ENCODE results near the gene CARMIL1.

CARMIL1 gene

DNA sequence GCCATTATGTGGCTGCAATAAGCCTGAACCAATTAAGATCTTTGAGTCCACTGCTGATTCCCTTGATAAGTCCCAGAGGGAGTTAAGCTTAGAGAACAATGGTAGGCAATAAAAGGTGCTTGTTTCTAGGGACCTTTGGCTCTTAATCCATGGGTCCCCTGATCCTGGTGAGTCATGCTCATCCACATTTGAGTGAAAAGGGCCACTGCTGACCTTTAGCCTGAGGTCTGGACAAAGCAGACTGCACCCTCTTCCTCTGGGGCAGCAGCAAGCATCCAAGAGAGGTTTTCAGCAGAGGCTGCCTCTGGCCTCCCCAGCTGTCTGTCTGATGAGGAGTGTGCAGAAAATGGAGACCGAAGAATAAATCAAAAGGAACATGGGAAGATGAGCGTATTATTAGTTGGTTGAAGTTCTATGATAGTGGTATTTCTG is 356.7 kb downstream of the CARMIL1 start:
- DNase-seq = no peak

DNA sequence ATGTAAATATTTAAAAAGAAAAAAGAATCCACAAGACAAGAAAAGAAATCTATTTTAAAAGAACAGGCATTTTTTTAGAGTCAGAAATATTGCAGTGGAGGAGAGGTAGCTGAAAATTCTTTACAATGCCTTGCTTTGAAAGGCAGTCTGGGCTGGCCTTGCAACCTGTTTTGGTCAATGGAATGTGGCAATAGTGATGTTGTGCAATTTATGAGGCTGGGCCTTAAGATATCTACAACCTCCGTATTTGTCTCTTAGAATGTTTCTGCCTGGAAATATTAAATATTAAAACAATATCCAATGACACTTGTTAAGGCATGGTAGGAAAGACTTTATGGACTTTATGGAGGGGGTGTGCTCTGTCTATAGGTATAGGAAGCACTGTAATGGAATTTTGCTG is 358.0 kb downstream of the CARMIL1 start:
- DNase-seq = no peak

DNA sequence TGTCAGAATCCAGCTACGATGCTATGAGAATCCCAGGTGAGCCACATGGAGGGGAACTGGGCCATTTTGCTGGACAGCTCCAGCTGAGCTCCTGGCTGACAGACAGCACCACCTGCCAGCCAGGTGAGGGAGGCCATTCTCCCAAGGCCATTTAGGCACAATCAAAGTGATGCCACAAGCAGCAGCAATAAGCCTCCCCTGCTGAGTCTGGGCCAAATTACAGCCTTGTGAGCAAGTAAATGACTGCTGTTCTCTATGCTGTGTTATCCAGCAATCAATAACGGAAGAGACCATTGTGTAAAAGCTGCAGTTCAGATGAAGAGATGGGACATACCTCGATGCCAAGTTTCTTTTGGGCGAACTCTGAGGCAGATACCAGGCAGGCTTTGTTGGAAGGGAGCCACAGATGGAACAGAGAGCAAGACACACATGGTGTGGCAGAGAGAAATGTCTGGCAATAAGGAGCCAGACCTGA is 358.8 kb downstream of the CARMIL1 start:
- DNase-seq = no peak

DNA sequence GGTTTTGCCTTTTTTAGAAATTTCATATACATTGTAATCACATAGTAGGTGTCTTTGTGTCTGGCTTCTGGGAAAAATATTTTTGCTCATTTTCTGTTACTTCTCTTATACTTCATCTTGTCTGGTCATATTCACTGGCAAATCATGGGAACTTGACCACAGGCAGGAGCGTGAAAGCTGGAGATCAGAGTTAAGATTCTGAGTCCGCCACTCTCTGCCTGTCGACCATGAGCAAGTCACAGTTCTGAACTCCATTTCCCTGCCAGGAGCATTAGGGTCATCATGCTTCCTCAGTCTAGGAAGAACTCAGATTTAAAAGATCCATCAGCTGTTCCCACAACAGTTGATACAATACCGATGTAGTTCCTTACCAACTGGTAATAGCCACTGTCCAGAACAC is 360.5 kb downstream of the CARMIL1 start:
- no peak for DNase-seq

DNA sequence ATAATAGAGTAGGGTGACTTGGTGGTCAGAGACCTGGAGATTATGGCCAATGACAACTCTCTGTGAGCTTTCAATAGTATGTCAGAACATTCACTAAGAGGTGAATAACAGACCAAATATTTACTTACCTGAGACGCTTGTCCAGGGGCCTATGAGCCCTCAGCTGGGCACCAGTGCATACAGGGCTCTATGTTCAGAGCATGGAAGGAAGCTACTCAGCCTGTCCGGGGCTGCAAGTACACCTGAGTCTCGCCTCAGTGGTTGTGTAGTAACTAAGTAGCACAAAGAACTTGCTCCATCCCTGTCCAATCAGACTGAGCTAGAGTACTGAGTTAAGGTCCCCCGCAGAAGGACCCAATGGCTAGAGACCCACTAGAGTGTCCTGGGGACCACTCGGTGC is 361.3 kb downstream of the CARMIL1 start:
- no peak for DNase-seq

DNA sequence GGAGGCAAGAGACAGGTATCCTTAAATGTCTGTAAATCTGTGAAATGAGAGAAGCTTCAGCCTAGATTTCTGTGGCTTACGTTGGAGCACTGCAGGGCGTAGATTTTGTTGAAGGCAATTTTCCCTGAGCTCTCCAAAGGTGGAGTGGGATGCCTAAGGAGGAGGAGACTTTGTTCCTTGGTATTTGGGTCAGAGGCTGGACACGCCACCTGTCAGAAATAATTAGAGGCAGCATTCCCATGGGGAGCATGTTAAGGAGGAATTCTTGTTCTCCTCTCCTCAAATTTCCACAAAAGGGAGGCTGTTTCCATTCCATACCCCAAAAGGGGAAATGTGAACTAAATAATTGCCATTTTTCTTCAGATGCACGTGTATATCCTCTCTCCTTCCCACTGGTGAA is 361.7 kb downstream of the CARMIL1 start:
- DNase-seq = no peak

DNA sequence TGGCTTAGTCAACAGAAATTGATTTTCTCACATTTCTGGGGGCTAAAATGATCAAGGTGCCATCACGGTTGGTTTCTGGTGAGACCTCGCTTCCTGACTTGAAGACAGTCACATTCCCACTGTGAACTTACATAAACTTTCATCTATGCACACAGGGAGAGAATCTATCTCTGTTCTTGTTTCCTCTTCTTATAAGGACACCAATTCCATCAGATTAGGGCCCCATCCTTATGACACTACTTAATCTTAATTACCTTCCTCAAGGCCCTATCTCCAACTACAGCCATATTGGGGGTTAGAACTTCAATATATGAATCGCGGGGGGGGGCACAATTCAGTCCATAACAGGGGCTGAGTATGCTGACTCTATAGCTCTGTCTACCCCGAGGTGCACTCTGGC is 362.2 kb downstream of the CARMIL1 start:
- DNase-seq = no peak

DNA sequence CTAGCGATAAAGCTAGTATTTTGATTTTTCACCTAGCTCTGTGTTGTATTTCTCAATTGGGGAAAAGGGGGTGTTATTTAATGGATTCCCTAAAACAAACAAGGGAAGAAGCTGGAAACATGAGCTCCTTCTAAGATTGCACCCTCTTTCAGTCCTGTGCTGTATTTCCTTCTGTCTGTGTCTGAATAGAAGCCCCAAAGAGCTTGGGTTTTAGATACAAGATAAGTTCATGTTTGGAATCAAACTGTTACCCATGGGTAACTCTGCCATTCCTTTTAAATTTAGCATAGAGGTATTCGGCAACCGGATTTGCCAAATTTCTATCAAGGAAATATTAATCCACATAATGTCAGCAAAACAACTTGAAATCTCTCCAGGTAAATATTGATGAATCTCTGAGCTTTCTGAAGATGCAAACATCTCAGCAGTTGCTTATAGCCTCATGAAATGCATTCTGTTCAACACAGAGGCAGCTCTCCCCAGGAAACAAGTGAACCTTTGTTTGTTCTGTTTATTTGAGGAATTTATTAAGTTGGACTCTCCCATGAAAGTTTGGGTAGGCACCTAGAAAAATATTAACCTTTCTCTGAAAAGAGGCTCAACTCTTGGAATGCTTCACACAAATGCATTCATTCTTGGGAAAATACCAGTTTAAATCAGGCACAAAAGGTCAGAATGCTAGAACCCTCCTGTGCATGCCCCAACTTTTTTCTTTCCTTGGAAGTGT is 362.9 kb downstream of the CARMIL1 start:
- no peak for DNase-seq

DNA sequence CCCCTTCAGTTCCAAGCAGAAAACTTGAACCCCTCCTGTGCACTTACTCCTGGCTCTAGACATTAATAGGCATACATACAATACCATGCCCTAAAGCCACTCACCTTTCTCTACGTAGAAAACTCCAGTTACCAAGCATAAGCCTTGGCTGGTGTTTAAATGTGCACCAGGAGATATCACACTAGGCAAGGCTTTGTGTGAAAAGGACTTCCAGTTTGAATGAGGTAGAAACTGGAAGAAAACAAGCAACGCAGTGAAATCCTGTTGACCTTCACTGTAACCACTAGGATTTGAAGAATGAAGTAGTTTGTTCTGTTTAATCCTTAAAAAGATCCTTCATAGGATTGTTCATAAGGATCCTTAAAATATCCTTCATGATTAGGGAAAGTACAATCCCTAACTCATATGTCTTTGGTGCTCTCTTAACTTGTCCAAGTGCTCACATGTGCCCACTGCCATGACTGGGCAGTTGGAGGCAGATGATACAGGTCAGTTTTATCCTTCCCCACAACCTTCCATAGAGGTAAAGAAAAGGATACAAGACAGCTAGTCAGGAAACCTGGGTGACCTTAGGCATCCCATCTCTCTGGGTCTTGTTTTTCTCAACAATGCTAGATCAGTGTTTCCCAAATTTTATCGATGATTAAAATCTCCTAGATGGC is 363.6 kb downstream of the CARMIL1 start:
- no peak for DNase-seq

DNA sequence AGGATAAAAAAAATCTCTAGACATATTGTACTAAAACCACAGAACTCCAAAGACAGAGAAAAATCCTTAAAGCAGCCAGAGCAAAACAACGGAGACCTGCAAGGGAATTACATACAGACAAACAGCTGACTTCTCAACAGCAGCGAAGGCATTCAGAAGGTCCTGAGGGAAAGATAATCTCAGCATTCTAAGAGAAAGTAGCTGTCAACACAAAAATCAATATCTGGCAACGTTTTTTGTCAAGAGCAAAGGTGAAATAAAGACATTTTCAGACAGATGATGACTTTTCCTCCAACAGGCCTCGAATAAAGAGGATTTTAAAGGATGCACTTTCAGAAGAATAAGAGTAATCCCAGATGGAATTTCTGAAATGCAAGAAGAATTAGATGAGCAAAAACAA is 366.7 kb downstream of the CARMIL1 start:
- no peak for DNase-seq

DNA sequence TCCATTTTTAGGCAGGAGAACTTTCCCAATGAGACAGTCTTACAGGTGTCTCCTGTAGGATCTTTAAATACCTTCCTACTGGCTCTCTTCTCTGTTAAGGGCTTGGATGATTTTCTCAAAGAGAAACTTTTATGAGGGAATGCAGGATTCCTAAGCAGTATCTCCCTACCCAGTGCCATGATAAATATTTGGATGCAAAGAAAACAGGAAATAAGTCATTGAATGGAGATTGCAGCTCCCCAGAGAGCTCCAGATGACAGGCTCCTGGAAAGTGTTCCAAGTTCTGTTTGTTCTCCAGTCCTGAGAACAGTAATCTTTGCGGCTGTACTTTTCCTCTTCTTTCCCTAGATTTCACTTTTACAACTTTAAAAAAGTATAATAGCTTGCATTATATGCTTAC is 370.4 kb downstream of the CARMIL1 start:
- DNase-seq = no peak

DNA sequence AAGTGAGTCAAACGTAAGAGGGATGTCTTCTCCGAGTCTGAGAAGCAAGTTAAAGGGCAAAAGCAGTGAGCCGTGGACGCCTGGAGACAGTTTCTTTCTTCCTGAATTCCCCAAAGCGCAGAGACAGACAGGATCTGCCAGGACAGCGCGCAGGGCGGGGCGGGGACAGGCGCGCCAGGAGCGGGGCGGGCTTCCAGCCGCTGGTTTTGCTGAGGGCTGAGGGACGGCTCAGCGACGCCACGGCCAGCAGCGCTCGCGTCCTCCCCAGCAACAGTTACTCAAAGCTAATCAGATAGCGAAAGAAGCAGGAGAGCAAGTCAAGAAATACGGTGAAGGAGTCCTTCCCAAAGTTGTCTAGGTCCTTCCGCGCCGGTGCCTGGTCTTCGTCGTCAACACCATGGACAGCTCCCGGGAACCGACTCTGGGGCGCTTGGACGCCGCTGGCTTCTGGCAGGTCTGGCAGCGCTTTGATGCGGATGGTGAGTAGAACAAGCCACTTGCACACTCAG is 372.9 kb downstream of the CARMIL1 start, which contains the start of gene SCGN:
Gene SCGN, plus strand, starts transcription at position 209 of the 509 bp plus-strand sequence. Its CDS starts 189 bp downstream, at position 398.
- no peak for DNase-seq

DNA sequence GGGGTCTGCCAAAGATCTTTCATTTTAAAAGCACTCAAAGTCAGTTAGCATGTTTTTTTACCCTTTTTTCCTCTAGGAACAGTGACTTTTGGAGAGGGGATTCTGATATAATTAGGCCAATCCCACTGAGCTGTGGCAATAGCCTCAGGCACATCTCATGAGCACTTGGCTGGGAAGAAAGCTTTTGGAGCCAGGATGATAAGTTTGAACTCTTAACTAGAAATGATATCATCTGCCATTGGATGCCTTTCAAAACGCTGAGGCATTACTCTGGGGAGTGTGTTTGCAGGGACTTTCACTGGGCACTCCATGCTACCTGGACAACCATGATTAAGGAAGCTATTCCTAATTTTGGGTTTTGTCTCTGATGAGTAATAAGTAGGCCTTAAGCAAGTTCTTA is 376.5 kb downstream of the CARMIL1 start:
- DNase-seq = no peak

DNA sequence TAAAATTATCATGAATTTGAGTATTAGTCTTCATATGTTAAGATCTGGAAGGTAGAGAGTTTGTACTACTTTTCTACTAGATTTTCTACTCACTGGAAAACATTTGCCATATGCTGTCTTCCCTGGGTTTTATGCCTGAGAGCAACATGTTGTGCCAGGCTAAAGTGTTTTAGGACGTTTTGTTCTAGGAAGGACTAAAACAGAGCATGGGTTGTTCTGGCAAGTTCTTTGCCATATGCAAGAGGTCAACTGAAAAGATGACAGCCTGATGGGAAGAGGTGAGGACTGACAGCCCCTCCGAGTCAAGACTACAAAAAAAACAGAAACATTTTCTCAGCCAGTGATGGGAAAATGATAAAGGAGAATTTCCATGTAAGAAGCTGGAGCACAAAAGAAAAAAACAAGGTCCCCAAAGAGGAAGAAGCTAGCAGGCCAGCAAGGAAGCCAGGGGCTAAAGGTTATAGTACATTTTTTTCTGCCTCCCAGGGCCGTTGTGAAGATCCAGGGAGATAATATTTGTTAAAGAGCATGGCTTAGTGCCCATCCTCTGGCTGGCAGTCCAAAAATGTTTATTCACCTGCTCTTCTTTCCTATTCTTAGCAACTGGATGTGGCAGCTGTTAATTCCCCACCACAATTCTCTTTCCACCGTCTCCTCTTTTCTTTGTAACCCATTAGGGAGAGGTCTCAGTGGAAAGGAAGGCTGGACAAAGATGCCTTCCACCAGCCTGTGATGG is 380.6 kb downstream of the CARMIL1 start:
- no peak for DNase-seq

DNA sequence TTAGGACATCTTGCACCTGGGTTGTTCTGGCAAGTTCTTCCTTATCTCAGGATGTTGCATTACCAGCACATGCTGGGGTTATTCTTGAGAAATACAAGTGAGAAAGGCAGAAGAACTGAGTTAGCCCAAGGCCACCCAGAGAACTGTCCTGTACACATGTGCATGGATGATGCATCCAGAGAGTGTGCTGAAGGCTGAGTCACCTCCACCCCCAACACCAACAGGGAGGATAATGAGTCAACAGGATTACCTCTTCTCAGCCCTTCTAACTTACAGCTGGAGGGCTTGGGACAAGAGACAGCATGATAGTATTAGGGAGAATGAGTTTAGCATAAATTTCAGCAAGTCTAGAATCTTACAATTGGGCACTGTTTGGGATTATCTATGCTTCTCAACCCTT is 381.3 kb downstream of the CARMIL1 start:
- DNase-seq = no peak

DNA sequence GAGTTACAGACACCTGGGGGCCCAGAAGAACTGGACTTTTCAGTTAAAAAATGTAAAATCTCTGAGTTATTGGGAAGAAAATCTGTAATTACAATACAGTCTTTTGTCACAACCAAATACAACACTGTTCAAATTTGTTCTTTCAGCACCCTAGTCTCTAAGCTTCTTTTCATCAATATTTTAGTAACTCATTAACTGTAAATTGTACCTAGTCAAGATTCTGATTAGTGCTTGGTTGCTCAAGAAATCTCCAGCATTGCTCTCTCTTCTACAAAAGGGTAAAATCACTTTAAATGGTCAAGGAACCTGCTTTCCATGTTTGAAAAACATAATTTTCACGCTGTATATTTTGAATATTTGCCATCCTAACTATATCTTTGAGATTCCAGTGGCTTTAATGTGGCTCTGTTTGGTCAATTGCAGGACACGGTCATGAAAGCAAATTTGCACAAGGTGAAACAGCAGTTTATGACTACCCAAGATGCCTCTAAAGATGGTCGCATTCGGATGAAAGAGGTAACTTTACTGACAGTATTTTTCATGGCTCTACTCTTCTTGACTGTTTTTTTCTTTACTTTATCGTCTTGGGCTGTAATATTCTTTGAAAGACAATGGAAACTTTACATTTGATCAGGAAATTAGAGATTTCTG is 382.1 kb downstream of the CARMIL1 start:
- DNase-seq = no peak

DNA sequence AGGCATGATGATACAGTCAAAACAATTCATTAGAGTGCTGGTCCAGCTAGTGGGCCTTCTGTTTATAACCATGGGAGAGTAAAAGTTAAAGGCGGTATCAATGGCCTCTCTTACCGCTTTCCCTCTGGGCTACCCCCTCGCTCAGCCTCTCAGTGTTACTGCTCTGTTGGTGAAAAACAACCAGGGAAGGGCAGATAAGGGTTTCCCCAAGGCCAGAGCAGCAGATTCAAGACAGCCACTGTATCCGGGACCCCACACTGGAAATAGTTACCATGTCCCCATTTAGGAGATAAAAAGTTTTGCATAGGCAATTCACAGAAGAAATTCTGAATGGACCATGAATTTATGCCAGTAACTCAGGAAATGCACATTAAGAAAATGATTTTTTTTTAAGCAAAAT is 386.3 kb downstream of the CARMIL1 start:
- DNase-seq = no peak

DNA sequence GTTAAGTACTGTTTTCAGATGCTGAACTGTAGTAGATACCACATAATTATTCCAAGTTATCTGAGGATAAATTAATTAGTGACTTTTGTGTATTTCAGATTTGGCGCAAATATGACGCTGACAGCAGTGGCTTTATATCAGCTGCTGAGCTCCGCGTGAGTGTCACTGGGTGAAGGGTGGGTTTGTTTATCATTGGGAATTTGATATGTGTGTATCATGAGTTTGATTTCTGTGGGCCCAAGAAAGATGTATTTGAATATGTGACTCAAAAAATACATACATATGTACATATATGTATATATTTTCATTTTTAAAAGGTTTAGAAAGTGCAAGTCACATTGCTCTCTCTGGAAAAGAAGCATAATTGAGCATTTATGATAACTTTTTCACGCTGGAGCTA is 390.2 kb downstream of the CARMIL1 start:
- no peak for DNase-seq
